Activated CD4-positive, alpha-beta T cell treated with anti-CD3 and anti-CD28 coated beads for 24 hours (primary cell): ENCODE data around the gene TNFAIP3.
"Not testable (repeated sequence)": the region's sequence is repeated elsewhere in the genome, so short reads cannot be mapped to it uniquely, and the experiment has no call there.

Experiments
- DNase-seq, 2 donors: peaks; one replicate each; pipeline ENCODE4 v3.0.0-alpha.2; 2020; ENCODE audit warnings: low read depth in 2 of 2

The TNFAIP3 gene

GRCh38 chr6:137878029-137878428 is 11.0 kb downstream of the TNFAIP3 start:
- no peak for DNase-seq

- DNase-seq, result no peak
Measured at GRCh38 chr6:137878486-137879285, 11.6 kb downstream of the TNFAIP3 start.

GRCh38 chr6:137879299-137879698 is 12.2 kb downstream of the TNFAIP3 start:
- DNase-seq, result no peak

GRCh38 chr6:137879885-137880745 is 13.1 kb downstream of the TNFAIP3 start:
- DNase-seq, result no peak

GRCh38 chr6:137880746-137881521 is 13.9 kb downstream of the TNFAIP3 start:
- no peak for DNase-seq

- no peak for DNase-seq
Measured at GRCh38 chr6:137881522-137881886, 14.4 kb downstream of the TNFAIP3 start.

GRCh38 chr6:137882225-137882961 is 15.3 kb downstream of the TNFAIP3 start:
- DNase-seq, result no peak

- DNase-seq, result no peak
Measured at GRCh38 chr6:137883400-137884148, 16.5 kb downstream of the TNFAIP3 start.

- DNase-seq, result no peak
Measured at GRCh38 chr6:137884149-137884909, 17.3 kb downstream of the TNFAIP3 start.

GRCh38 chr6:137884910-137885229 is 17.8 kb downstream of the TNFAIP3 start:
- DNase-seq, result not testable (repeated sequence)

GRCh38 chr6:137886226-137886625 is 19.2 kb downstream of the TNFAIP3 start:
- not testable (repeated sequence) for DNase-seq

GRCh38 chr6:137890983-137891537 is 24.0 kb downstream of the TNFAIP3 start:
- DNase-seq, result no peak

- DNase-seq, result no peak
Measured at GRCh38 chr6:137892271-137892708, 25.2 kb downstream of the TNFAIP3 start.

- no peak for DNase-seq
Measured at GRCh38 chr6:137893181-137893580, 26.1 kb downstream of the TNFAIP3 start.

- no peak for DNase-seq
Measured at GRCh38 chr6:137893726-137894125, 26.7 kb downstream of the TNFAIP3 start.

GRCh38 chr6:137894378-137894777 is 27.3 kb downstream of the TNFAIP3 start:
- not testable (repeated sequence) for DNase-seq

- no peak for DNase-seq
Measured at GRCh38 chr6:137894779-137895385, 27.8 kb downstream of the TNFAIP3 start.

- DNase-seq, result no peak
Measured at GRCh38 chr6:137896647-137897046, 29.6 kb downstream of the TNFAIP3 start.

- DNase-seq, result no peak
Measured at GRCh38 chr6:137900815-137901214, 33.8 kb downstream of the TNFAIP3 start.
